ENCODE data around the gene FOLR3. TPM values are rescaled to one million over a fixed set of nuclear protein-coding genes. Genes with fewer than 3 reads are reported as not detected.
"Not testable (repeated sequence)": the region's sequence is repeated elsewhere in the genome, so short reads cannot be mapped to it uniquely, and the experiment has no call there.

FOLR3 gene
- total and polyA plus RNA-seq, 2 experiments from 2014 or later, result not detected

- Histone ChIP-seq H3K36me3 (ENCODE audit: insufficient read depth) (no peaks in the 10 kb centered on the region), H3K4me3 (no peak overlapping the region), H3K79me2 (replicated peaks; ENCODE audit: insufficient read depth) (no peaks in the 10 kb centered on the region), H3K27me3 (ENCODE audit: insufficient read depth) (no peaks in the 10 kb centered on the region), H3K9me2 (ENCODE audit: insufficient read depth) (no peaks in the 10 kb centered on the region), H4K20me1 (replicated peaks; ENCODE audit: insufficient read depth) (no peaks in the 10 kb centered on the region), H3K4me1 (ENCODE audit: insufficient read depth) (no peaks in the 10 kb centered on the region), H3K27ac (ENCODE audit: low read depth) (no peak overlapping the region), H3K4me2 (no peak overlapping the region), H2AFZ (no peak overlapping the region), H3F3A (replicated peaks; ENCODE audit: low read depth) (no peaks in the 10 kb centered on the region)
- DNase-seq (ENCODE audit: low spot score), result no peak
- Mint-ChIP-seq H3K27me3 (ENCODE audit: insufficient read depth, low read depth, poor library complexity) (peaks cover 3% of the 10 kb centered on the region), H3K27ac (no peak overlapping the region), H3K9me3 (no peaks in the 10 kb centered on the region), H3K36me3 (ENCODE audit: low read depth) (no peaks in the 10 kb centered on the region), H3K4me1 (peaks cover 2% of the 10 kb centered on the region), H3K4me3 (no peak overlapping the region)
- TF ChIP-seq EZH2phosphoT487 (IDR thresholded peaks at IDR 0.05; ENCODE audit: unreplicated experiment) (no peak), POLR2AphosphoS5 (IDR thresholded peaks at IDR 0.05; ENCODE audit: low read depth) (no peak), EZH2 (IDR thresholded peaks at IDR 0.05; ENCODE audit: low read depth, unreplicated experiment) (no peak), CREB1 (CRISPR knock-in tag; IDR thresholded peaks at IDR 0.05; ENCODE audit: low read depth) (no peak), ZNF331 (CRISPR knock-in tag; IDR thresholded peaks at IDR 0.05; ENCODE audit: low read depth) (no peak), ZNF114 (CRISPR knock-in tag; IDR thresholded peaks at IDR 0.05) (no peak), NANOG (IDR thresholded peaks at IDR 0.05; ENCODE audit: borderline replicate concordance) (no peak)
- no peak for ATAC-seq
These were observed 44.4 kb downstream of the FOLR3 start for GRCh38 chr11:72179804-72180396.

GRCh38 chr11:72180892-72181552 is 45.5 kb downstream of the FOLR3 start:
- H3K4me2 ChIP-seq; H2AFZ ChIP-seq; H3K9me3 Mint-ChIP-seq; H3K27me3 ChIP-seq (ENCODE audit: insufficient read depth); H3K27ac ChIP-seq (ENCODE audit: low read depth); H3K9me2 ChIP-seq (ENCODE audit: insufficient read depth); H3K4me3 Mint-ChIP-seq; H3K4me3 ChIP-seq; H3K27me3 Mint-ChIP-seq (ENCODE audit: insufficient read depth, low read depth, poor library complexity); H3K4me1 Mint-ChIP-seq; ATAC-seq; H3K36me3 ChIP-seq (ENCODE audit: insufficient read depth); H3K79me2 ChIP-seq (replicated peaks; ENCODE audit: insufficient read depth); H3F3A ChIP-seq (replicated peaks; ENCODE audit: low read depth); H4K20me1 ChIP-seq (replicated peaks; ENCODE audit: insufficient read depth); H3K36me3 Mint-ChIP-seq (ENCODE audit: low read depth); H3K4me1 ChIP-seq (ENCODE audit: insufficient read depth); DNase-seq (ENCODE audit: low spot score): not testable (repeated sequence)
- H3K27ac Mint-ChIP-seq, result peak overlapping the region; percentile 60; the same call in 1 of the 2 replicates

GRCh38 chr11:72181553-72181958 is 46.0 kb downstream of the FOLR3 start:
- H3K27ac Mint-ChIP-seq; H3K9me2 ChIP-seq (ENCODE audit: insufficient read depth); H3K36me3 Mint-ChIP-seq (ENCODE audit: low read depth); H2AFZ ChIP-seq; H3K27me3 Mint-ChIP-seq (ENCODE audit: insufficient read depth, low read depth, poor library complexity); H3K27ac ChIP-seq (ENCODE audit: low read depth); H3K4me1 Mint-ChIP-seq; H4K20me1 ChIP-seq (replicated peaks; ENCODE audit: insufficient read depth); H3F3A ChIP-seq (replicated peaks; ENCODE audit: low read depth); H3K4me2 ChIP-seq; H3K36me3 ChIP-seq (ENCODE audit: insufficient read depth); H3K4me3 ChIP-seq; H3K27me3 ChIP-seq (ENCODE audit: insufficient read depth); H3K9me3 Mint-ChIP-seq; H3K4me1 ChIP-seq (ENCODE audit: insufficient read depth); H3K79me2 ChIP-seq (replicated peaks; ENCODE audit: insufficient read depth); H3K4me3 Mint-ChIP-seq: not testable (repeated sequence)
- ATAC-seq (peak; percentile 84), DNase-seq (ENCODE audit: low spot score) (peak; percentile 32)
- TF ChIP-seq, protein P1, sequence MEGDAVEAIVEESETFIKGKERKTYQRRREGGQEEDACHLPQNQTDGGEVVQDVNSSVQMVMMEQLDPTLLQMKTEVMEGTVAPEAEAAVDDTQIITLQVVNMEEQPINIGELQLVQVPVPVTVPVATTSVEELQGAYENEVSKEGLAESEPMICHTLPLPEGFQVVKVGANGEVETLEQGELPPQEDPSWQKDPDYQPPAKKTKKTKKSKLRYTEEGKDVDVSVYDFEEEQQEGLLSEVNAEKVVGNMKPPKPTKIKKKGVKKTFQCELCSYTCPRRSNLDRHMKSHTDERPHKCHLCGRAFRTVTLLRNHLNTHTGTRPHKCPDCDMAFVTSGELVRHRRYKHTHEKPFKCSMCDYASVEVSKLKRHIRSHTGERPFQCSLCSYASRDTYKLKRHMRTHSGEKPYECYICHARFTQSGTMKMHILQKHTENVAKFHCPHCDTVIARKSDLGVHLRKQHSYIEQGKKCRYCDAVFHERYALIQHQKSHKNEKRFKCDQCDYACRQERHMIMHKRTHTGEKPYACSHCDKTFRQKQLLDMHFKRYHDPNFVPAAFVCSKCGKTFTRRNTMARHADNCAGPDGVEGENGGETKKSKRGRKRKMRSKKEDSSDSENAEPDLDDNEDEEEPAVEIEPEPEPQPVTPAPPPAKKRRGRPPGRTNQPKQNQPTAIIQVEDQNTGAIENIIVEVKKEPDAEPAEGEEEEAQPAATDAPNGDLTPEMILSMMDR (conservative IDR thresholded peaks at IDR 0.05; ENCODE audit: low read depth in 2 of 2), result peak; percentile 50 to 70

All from GM23338 (cell line).